WERI-Rb-1 (cell line): ENCODE measurements around the gene SCN4B.

ENCODE experiments used
- DNase-seq: peaks from one replicate; pipeline ENCODE4 v3.0.0-alpha.2; 2020
- H3K27ac ChIP-seq: fragments of 250-450 bp; sonication (Bioruptor Pico); 2 replicates; pipeline ENCODE4 v1.5.1; 2020; ENCODE audit warnings: mild to moderate bottlenecking, moderate library complexity
- H3K27me3 ChIP-seq: fragments of 250-450 bp; sonication (Bioruptor Pico); 2 replicates; pipeline ENCODE4 v1.5.1; 2021; ENCODE audit warnings: mild to moderate bottlenecking, low read depth, moderate library complexity; ENCODE audit not compliant: insufficient read depth, severe bottlenecking
- H3K36me3 ChIP-seq: fragments of 250-450 bp; sonication (Bioruptor Pico); 2 replicates; pipeline ENCODE4 v1.5.1; 2020; ENCODE audit warnings: mild to moderate bottlenecking, moderate library complexity
- H3K4me3 ChIP-seq: 2 replicates; pipeline ENCODE4 v1.5.1; 2011; ENCODE audit warnings: low read depth, mild to moderate bottlenecking, control low read depth, low read length
- H3K9me3 ChIP-seq: fragments of 250-450 bp; sonication (Bioruptor Pico); 2 replicates; pipeline ENCODE4 v1.5.1; 2021; ENCODE audit warnings: mild to moderate bottlenecking, moderate library complexity; ENCODE audit not compliant: severe bottlenecking
- CTCF ChIP-seq: IDR thresholded peaks from 2 replicates; pipeline ENCODE4 v1.5.1; 2011; ENCODE audit warnings: low read depth, mild to moderate bottlenecking, control low read depth, inconsistent platforms, low read length

Gene SCN4B

GRCh38 chr11:118095493-118095892 is 57.1 kb downstream of the SCN4B start:
- Histone ChIP-seq H3K27me3 (no peaks in the 10 kb centered on the region), H3K36me3 (no peaks in the 10 kb centered on the region), H3K27ac (no peak overlapping the region), H3K9me3 (no peaks in the 10 kb centered on the region), H3K4me3 (no peak overlapping the region)
- no peak for DNase-seq
- no peak for TF ChIP-seq CTCF

GRCh38 chr11:118092907-118093571 is 59.6 kb downstream of the SCN4B start:
- TF ChIP-seq CTCF: no peak
- no peak overlapping the region for H3K4me3 ChIP-seq
- no peaks in the 10 kb centered on the region for H3K36me3 ChIP-seq
- H3K27me3 ChIP-seq: no peaks in the 10 kb centered on the region
- peaks cover 4% of the 10 kb centered on the region for H3K9me3 ChIP-seq
- no peak overlapping the region for H3K27ac ChIP-seq
- no peak for DNase-seq

GRCh38 chr11:118091690-118092089 is 60.9 kb downstream of the SCN4B start:
- Histone ChIP-seq H3K9me3 (peaks cover 15% of the 10 kb centered on the region), H3K27ac (no peak overlapping the region), H3K4me3 (no peak overlapping the region), H3K36me3 (no peaks in the 10 kb centered on the region), H3K27me3 (no peaks in the 10 kb centered on the region)
- no peak for TF ChIP-seq CTCF
- DNase-seq: no peak

GRCh38 chr11:118090545-118091162 is 62.0 kb downstream of the SCN4B start:
- Histone ChIP-seq H3K4me3 (no peak overlapping the region), H3K27ac (no peak overlapping the region), H3K9me3 (peaks cover 15% of the 10 kb centered on the region), H3K36me3 (no peaks in the 10 kb centered on the region), H3K27me3 (no peaks in the 10 kb centered on the region)
- no peak for DNase-seq
- no peak for TF ChIP-seq CTCF

- Histone ChIP-seq H3K27ac (no peak overlapping the region), H3K9me3 (peaks cover 15% of the 10 kb centered on the region), H3K27me3 (no peaks in the 10 kb centered on the region), H3K36me3 (no peaks in the 10 kb centered on the region), H3K4me3 (no peak overlapping the region)
- no peak for TF ChIP-seq CTCF
- DNase-seq: no peak
Measured at GRCh38 chr11:118088531-118088930, 64.1 kb downstream of the SCN4B start.

GRCh38 chr11:118087931-118088330 is 64.7 kb downstream of the SCN4B start:
- no peak for DNase-seq
- Histone ChIP-seq H3K36me3 (no peaks in the 10 kb centered on the region), H3K4me3 (no peak overlapping the region), H3K27ac (no peak overlapping the region), H3K27me3 (no peaks in the 10 kb centered on the region), H3K9me3 (peaks cover 15% of the 10 kb centered on the region)
- TF ChIP-seq CTCF: no peak
